KMS-11 (cell line): ENCODE data around the gene DCST1.

Experiments
- H2AFZ ChIP-seq: fragments of 200-600 bp; sonication (generic); 2 replicates; pipeline ENCODE4 v1.6.1; 2016; ENCODE audit warnings: antibody characterized with exemption, mixed run types, low read depth
- H3K27ac ChIP-seq: fragments of 200-600 bp; sonication (generic); 2 replicates; pipeline ENCODE4 v1.6.1; 2016; ENCODE audit warnings: mild to moderate bottlenecking, mixed run types
- H3K27me3 ChIP-seq: fragments of 200-600 bp; sonication (generic); 2 replicates; pipeline ENCODE4 v1.6.1; 2017; ENCODE audit warnings: mild to moderate bottlenecking, low read depth, mixed run types, moderate library complexity; ENCODE audit not compliant: insufficient read depth
- H3K36me3 ChIP-seq: fragments of 200-600 bp; sonication (generic); 2 replicates; pipeline ENCODE4 v1.6.1; 2017; ENCODE audit warnings: mild to moderate bottlenecking, mixed run types; ENCODE audit not compliant: insufficient read depth
- H3K4me1 ChIP-seq: fragments of 200-600 bp; sonication (generic); 2 replicates; pipeline ENCODE4 v1.6.1; 2016; ENCODE audit warnings: mild to moderate bottlenecking, low read depth, mixed run types; ENCODE audit not compliant: poor library complexity, severe bottlenecking
- H3K4me2 ChIP-seq: fragments of 200-600 bp; sonication (generic); 2 replicates; pipeline ENCODE4 v1.7.0; 2016; ENCODE audit warnings: mild to moderate bottlenecking, mixed run types
- H3K4me3 ChIP-seq: fragments of 200-600 bp; sonication (generic); IDR thresholded peaks from 2 replicates; pipeline ENCODE4 v1.6.1; 2017; ENCODE audit warnings: low read depth, low read length, mixed read lengths; ENCODE audit not compliant: insufficient read depth
- H3K79me2 ChIP-seq: fragments of 200-600 bp; sonication (generic); 2 replicates; pipeline ENCODE4 v1.6.1; 2016; ENCODE audit warnings: low read depth, mixed run types; ENCODE audit not compliant: insufficient read depth
- H3K9ac ChIP-seq: fragments of 200-600 bp; sonication (generic); 2 replicates; pipeline ENCODE4 v1.6.1; 2016; ENCODE audit warnings: mild to moderate bottlenecking, mixed run types
- H4K20me1 ChIP-seq: fragments of 200-600 bp; sonication (generic); 2 replicates; pipeline ENCODE4 v1.6.1; 2016; ENCODE audit warnings: mild to moderate bottlenecking, mixed run types; ENCODE audit not compliant: insufficient read depth
- TF ChIP-seq, protein P1 (sequence below): fragments of 200-600 bp; sonication (generic); conservative IDR thresholded peaks from 2 replicates; pipeline ENCODE4 v1.6.1; 2017; ENCODE audit warnings: low read depth, mild to moderate bottlenecking, antibody characterized with exemption, low read length, moderate library complexity, mixed read lengths

Gene DCST1

DNA sequence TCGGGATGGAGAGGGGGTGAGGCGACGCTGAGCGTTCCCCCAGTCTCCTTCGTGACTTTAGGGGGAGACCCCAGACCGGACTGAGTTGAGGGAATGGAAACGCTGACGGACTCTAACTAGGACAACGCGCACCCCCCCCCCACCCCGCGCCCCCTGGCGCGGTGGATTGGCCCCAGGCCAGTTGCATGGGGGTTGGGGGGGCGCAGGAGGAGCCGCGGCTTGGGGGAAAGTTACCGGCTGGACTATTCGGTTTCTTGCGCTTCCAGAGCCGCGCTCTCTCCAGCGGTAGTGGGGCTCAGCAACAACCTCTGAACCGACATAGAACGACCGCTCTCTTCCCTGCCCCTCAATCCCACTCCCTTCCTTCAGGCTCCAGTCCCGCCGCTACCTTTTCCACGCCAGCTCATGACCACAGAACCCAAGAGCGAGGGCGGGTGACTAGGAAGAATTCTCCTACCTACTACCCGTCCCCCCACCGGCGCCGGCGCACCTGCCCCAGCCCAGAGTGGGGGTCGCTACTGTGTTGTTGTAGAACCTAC is 30.3 kb upstream of the DCST1 start:
- no peaks in the 10 kb centered on the region for H3K36me3 ChIP-seq
- peak overlapping the region; percentile 85 for H3K9ac ChIP-seq
- H3K4me1 ChIP-seq, result peaks cover 48% of the 10 kb centered on the region
- peak overlapping the region; percentile 100 for H3K4me3 ChIP-seq
- TF ChIP-seq, protein P1, sequence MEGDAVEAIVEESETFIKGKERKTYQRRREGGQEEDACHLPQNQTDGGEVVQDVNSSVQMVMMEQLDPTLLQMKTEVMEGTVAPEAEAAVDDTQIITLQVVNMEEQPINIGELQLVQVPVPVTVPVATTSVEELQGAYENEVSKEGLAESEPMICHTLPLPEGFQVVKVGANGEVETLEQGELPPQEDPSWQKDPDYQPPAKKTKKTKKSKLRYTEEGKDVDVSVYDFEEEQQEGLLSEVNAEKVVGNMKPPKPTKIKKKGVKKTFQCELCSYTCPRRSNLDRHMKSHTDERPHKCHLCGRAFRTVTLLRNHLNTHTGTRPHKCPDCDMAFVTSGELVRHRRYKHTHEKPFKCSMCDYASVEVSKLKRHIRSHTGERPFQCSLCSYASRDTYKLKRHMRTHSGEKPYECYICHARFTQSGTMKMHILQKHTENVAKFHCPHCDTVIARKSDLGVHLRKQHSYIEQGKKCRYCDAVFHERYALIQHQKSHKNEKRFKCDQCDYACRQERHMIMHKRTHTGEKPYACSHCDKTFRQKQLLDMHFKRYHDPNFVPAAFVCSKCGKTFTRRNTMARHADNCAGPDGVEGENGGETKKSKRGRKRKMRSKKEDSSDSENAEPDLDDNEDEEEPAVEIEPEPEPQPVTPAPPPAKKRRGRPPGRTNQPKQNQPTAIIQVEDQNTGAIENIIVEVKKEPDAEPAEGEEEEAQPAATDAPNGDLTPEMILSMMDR, result 0 out of 2 replicates have a peak, but pooled peaks have one; percentile 40
- H4K20me1 ChIP-seq, result no peaks in the 10 kb centered on the region
- H3K27ac ChIP-seq, result peak overlapping the region; percentile 72
- no peaks in the 10 kb centered on the region for H3K27me3 ChIP-seq
- H2AFZ ChIP-seq, result peak overlapping the region; percentile 68
- peak overlapping the region; percentile 89 for H3K4me2 ChIP-seq
- H3K79me2 ChIP-seq, result peaks cover 54% of the 10 kb centered on the region

DNA sequence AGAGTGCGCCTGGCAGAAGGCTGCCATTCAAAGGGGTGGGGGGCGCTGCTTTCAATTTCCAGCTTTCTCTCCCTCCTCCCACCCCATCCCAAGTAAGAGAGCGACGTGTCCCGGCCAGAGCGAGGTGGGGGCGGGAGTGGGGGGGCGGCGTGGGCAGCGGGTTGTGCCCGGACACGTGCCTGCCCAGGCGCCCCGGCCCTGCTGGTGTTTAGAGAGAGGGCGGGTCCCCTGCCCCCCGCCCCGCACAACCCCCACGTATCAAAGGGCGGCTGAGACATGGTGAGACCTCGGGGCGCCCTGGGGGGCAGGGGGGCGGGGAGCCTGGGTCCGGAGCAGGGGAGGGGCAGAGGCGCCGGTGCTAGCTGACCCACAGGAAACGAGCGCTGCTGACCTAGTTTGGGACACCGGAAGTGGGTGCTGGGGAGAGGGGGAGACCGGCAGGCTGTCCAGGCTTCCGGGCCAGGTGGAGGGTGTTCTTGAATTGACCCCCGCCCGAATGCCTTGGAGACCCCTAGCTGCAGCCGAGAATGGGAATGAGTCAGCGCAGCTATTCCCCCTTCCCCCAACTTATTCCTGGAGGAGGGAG is 29.8 kb upstream of the DCST1 start:
- Histone ChIP-seq H3K9ac (peak overlapping the region; percentile 85), H3K79me2 (peaks cover 54% of the 10 kb centered on the region)

DNA sequence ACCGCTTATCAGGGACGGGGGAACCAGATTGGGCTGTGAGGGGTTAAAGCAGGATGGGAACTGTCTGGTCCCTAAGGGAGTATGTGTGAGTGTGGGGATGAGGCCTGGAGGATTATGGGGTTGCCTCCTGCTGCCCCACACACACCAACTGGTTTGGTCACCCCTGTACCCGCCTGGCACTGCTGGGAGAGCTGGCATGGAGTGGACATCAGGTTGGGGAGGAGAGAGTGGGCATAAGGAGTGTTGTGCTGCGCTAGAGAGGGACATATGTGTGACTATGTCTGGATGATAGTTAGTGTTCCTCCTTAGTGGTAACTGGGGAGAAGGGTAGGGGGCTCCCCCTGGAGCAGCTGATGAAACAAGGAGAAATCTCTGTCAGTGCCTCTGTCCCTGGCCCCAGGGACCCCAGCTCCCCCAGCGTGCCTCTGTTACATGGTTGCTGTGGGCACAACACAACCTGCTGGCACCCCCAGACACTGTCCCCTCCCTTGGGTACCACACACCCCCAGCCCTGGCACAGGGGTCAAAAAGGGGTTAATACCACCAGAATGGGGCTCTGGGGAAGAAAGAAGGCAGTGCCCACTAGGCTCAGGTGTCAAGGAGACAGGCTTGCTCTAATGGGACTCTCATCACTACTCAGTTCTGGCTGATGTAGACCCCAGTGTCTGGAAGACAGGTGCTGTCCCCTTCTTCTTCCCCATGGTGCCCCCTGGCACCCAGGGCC is 29.1 kb upstream of the DCST1 start:
- peaks cover 41% of the 10 kb centered on the region for H3K4me1 ChIP-seq
- peak overlapping the region; percentile 72 for H3K27ac ChIP-seq
- TF ChIP-seq, protein P1, result no peak
- H3K4me3 ChIP-seq, result peak overlapping the region; percentile 100
- no peaks in the 10 kb centered on the region for H3K36me3 ChIP-seq
- H3K27me3 ChIP-seq, result no peaks in the 10 kb centered on the region
- H4K20me1 ChIP-seq, result no peaks in the 10 kb centered on the region
- H3K79me2 ChIP-seq, result peaks cover 57% of the 10 kb centered on the region
- peak overlapping the region; percentile 85 for H3K9ac ChIP-seq
- H2AFZ ChIP-seq, result peak overlapping the region; percentile 68; the same call in 1 of the 2 replicates
- H3K4me2 ChIP-seq, result peak overlapping the region; percentile 89

More for the DNA sequence above, 29.8 kb upstream of the DCST1 start:
- Histone ChIP-seq H2AFZ (peak overlapping the region; percentile 68), H3K4me3 (peak overlapping the region; percentile 100), H3K36me3 (no peaks in the 10 kb centered on the region), H3K4me1 (peaks cover 44% of the 10 kb centered on the region), H3K27me3 (no peaks in the 10 kb centered on the region), H3K27ac (peak overlapping the region; percentile 72), H3K4me2 (peak overlapping the region; percentile 89), H4K20me1 (no peaks in the 10 kb centered on the region)
- TF ChIP-seq, protein P1, result no peak

DNA sequence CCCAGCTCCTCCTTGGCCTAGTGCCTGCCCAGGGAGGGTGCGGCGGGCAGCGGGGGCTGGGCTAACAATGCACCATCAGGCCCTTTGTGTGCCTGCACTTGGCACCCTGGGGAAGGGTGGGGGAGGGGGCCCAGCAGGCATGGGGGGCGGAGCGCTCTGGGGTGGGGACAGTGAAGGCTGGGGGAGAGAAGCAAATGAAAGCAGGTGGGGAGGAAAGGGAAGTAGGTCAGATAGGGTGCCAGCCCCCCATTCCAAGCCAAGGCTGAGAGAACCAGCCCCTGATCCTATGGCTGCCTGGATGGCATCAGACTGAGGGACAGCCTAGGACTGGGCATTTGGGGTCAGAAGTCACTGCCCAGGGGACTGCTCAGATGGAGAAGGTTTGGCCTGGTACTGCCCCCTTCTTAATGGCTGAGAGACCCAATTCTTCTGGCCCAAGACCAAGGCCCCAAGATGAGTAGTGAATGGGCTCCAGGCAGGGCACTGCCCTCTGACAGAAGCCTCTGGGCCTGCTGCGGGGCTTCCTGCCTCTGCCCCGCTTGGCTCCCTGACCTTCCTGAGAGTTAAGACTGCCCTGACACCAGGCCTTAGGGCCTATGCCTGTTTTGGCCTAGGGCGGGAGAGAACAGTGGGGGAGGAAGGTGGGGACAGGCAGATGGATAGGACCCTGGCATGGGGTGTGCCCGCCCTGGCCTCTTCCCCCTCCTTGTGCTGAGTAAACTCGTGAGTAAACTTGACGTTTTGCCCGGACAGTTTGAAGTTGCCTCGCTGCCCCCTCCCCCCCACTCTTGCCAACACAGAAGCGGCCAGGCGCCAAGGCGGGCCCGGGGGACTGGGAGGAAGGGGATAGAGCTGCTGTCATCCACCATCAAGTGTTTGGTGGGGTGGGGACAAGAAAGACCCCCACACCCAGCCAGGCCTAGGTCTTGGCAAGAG is 28.3 kb upstream of the DCST1 start:
- Histone ChIP-seq H3K36me3 (no peaks in the 10 kb centered on the region), H3K4me2 (peak overlapping the region; percentile 89), H3K27me3 (no peaks in the 10 kb centered on the region), H3K4me3 (no peak overlapping the region), H3K9ac (peak overlapping the region; percentile 85; the same call in 1 of the 2 replicates), H3K4me1 (peaks cover 34% of the 10 kb centered on the region), H3K79me2 (peaks cover 60% of the 10 kb centered on the region), H2AFZ (no peak overlapping the region), H4K20me1 (no peaks in the 10 kb centered on the region), H3K27ac (peak overlapping the region; percentile 72)
- TF ChIP-seq, protein P1, result no peak
